Measurements from ENCODE around the gene ACER3.
"Not testable (repeated sequence)": the region's sequence is repeated elsewhere in the genome, so short reads cannot be mapped to it uniquely, and the experiment has no call there.

Gene ACER3

GRCh38 chr11:76860539-76861475 is at the start of gene ACER3:
Gene ACER3 (plus strand): TSS chr11:76860918. CDS start chr11:76860977, 59 bp downstream.
- DNase-seq (ENCODE audit: extremely low read depth in 1 of 2, low read depth in 1 of 2) = peak; percentile 42 to 67

- no peak for DNase-seq (ENCODE audit: extremely low read depth in 1 of 2, low read depth in 1 of 2)
Observed at GRCh38 chr11:76811259-76811658, 49.5 kb upstream of the ACER3 start.

- no peak for DNase-seq (ENCODE audit: extremely low read depth in 1 of 2, low read depth in 1 of 2)
Observed at GRCh38 chr11:76814414-76814813, 46.3 kb upstream of the ACER3 start.

DNA sequence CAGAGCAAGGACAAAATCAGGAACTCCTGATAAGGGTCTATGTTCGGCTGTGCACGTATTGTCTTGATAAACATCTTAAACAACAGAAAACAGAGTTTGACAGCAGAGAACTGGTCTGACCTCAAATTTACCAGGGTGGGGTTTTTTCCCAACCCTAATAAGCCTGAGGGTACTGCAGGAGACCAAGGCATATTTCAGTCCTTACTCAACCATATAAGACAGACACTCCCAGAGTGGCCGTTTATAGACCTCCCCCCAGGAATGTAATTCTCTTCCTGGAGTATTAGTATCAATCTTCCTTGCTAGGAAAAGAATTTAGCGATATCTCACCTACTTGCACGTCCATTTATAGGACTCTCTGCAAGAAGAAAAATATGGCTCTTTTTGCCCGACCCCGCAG is 45.0 kb upstream of the ACER3 start:
- not testable (repeated sequence) for DNase-seq (ENCODE audit: extremely low read depth in 1 of 2, low read depth in 1 of 2)

- DNase-seq (ENCODE audit: extremely low read depth in 1 of 2, low read depth in 1 of 2) = no peak
Observed at GRCh38 chr11:76820184-76820566, 40.5 kb upstream of the ACER3 start.

DNA sequence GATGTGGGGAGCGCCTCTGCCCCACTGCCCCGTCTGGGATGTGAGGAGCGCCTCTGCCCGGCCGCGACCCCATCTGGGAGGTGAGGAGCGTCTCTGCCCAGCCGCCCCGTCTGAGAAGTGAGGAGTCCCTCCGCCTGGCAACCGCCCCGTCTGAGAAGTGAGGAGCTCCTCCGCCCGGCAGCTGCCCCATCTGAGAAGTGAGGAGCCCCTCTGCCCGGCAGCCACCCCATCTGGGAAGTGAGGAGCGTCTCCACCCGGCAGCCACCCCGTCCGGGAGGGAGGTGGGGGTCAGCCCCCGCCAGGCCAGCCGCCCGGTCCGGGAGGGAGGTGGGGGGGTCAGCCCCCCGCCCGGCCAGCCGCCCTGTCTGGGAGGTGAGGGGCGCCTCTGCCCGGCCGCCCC is 39.3 kb upstream of the ACER3 start:
- DNase-seq (ENCODE audit: extremely low read depth in 1 of 2, low read depth in 1 of 2) = not testable (repeated sequence)

- DNase-seq (ENCODE audit: extremely low read depth in 1 of 2, low read depth in 1 of 2) = no peak
Observed at GRCh38 chr11:76822406-76822805, 38.3 kb upstream of the ACER3 start.

- no peak for DNase-seq (ENCODE audit: extremely low read depth in 1 of 2, low read depth in 1 of 2)
Observed at GRCh38 chr11:76823481-76824028, 37.2 kb upstream of the ACER3 start.

DNA sequence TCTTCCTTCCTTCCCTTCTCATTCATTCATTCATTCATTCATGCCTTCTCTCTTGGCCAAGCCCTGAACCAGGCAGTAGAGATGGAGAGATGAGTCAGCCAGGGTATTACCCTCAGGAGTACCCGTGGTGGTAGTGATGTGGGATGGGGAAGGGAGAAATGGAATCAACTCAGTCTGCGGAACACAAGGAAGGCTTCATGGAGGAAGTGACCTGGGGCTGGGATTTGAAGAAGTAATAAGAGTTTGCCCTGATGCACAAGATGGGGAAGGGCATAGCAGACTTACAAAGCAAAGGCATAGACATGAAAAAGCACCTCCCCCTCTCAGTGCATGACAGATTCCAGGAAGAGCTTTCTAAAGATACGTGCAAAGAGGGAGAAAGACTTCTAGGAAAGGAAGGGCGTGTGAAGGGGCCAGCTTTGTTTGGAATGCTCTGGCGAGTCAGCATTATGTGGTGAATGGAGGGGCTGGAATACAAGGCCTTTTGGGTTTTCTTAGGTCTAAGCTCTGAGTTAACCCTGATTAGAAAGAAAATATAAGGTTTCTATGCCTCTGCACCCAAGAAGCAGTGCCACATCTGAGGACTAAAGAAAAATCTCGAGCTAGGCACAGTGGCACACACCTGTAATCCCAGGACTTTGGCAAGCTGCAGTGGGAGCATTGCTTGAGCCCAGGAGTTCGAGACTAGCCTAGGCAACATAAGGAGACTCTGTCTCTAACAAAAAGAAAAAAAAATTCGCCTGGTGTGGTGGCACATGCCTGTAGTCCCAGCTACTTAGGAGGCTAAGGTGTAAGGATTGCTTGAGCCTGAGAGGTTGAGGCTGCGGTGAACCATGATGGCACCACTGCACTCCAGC is 36.4 kb upstream of the ACER3 start:
- DNase-seq (ENCODE audit: extremely low read depth in 1 of 2, low read depth in 1 of 2) = no peak

DNA sequence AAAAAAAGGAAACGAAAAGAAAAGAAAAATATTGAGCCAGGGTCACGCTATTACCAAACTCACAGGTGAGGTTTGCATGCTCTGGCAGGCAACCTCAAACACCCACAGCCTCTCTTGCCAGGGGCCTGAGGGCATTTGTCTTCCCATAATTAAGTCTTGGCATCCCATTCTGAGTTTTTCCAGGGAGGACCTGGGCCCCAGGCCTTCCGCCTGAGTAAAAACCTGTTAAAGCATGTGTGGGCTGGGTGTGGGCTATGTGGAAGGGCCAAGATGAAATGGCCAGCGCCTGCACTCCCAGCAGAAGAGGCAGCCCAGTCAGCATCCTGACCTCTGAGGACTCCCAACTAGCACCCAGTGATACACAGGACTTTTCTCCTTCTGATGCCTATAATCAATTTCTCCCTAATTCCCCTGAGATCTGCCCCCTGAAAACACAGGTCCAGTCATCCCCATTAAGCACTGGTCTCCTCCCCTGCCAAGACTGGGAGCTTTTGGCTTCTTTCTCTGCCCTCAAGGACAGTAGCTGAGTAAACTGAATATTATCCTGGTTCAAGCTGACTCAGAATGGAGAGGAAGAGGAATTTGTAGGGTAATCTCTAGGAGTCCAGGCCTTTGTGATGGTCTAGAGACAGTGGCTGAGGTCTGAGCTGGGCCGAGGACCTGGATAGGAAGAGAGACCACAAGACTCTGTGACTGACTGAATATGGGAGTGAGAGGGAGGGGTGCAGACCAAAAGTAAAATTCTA is 35.6 kb upstream of the ACER3 start:
- no peak for DNase-seq (ENCODE audit: extremely low read depth in 1 of 2, low read depth in 1 of 2)

DNA sequence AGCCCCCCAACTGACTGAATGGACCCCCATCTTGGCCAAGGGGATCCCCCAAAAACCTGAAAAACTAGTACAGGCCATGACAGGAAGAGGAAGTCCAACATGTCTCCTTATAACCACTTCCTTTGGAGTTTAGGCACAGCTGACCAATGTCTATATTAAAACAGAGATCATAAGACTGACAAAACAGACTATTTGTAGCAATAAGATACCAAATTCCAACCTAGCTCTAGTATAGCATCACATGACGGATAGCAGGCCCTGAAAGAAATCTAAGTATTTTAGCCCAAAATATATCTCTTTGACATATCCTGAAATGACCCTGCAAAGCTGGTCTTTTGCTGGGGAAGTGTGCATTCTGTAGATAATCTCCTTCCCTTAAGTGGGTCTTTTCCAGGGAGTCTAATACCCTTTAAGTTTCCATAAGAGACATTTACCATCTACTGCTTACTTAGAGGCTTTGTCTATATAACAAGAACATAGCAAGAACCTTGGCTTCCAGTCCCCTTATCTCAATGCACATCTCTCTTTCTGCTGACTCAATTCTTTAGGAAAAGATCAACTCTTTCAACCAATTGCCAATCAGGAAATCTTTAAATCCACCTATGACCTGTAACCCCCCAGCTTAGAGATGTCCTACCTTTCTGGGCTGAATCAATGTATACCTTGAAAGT is 34.9 kb upstream of the ACER3 start:
- no peak for DNase-seq (ENCODE audit: extremely low read depth in 1 of 2, low read depth in 1 of 2)

DNA sequence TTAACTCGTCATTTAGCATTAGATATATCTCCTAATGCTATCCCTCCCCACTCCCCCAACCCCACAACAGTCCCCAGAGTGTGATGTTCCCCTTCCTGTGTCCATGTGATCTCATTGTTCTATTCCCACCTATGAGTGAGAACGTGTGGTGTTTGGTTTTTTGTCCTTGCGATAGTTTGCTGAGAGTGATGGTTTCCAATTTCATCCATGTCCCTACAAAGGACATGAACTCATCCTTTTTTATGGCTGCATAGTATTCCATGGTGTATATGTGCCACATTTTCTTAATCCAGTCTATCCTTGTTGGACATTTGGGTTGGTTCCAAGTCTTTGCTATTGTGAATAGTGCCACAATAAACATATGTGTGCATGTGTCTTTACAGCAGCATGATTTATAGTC is 34.2 kb upstream of the ACER3 start:
- not testable (repeated sequence) for DNase-seq (ENCODE audit: extremely low read depth in 1 of 2, low read depth in 1 of 2)

- not testable (repeated sequence) for DNase-seq (ENCODE audit: extremely low read depth in 1 of 2, low read depth in 1 of 2)
Observed at GRCh38 chr11:76827005-76827404, 33.7 kb upstream of the ACER3 start.

GRCh38 chr11:76830639-76831327 is 29.9 kb upstream of the ACER3 start:
- DNase-seq (ENCODE audit: extremely low read depth in 1 of 2, low read depth in 1 of 2) = no peak

DNA sequence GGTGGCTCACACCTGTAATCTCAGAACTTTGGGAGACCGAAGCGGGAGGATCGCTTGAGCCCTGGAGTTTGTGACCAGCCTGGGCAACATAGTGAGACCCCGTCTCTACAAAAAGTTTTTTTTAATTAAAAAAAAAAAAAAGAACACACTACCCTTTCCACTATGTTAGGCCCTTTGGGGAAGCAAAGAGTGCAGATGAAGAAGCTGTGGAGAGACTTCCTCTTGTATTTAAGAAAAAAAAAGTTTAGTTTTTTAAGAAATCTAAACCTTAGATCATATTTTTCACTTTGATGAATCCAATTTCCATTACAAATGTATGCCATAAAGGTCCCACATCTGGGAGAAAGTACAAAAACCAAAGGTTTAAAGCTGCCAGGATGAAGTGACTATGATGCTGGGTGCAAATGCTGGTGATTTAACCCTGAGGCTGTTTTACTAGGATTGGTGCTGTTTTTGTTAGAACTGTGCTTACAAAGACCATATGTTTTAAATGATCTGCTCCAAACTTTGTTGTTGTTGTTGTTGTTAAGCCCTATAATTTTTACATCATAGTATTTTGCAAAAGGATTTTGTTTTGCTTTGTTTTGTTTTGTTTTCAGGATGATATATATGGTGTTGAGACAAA is 28.9 kb upstream of the ACER3 start:
- no peak for DNase-seq (ENCODE audit: extremely low read depth in 1 of 2, low read depth in 1 of 2)

DNA sequence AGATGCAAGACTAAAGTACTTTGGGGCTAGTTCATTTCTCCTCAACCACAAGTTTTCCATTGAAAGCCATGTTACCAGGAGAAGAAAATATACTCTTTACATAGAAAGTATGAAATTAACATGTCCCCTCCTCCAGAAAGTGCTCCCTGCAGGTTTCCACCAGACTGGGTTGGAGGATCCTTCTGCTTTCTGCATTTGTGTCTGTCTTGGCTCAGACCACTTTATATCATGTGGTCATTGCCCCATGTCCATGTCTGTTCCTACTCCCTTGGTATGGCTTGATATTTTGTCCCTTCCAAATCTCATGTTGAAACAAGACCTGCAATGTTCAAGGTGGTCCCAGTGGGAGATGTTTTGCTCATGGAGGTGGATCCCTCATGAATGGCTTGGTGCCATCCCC is 28.4 kb upstream of the ACER3 start:
- DNase-seq (ENCODE audit: extremely low read depth in 1 of 2, low read depth in 1 of 2) = no peak

GRCh38 chr11:76834151-76834550 is 26.6 kb upstream of the ACER3 start:
- no peak for DNase-seq (ENCODE audit: extremely low read depth in 1 of 2, low read depth in 1 of 2)

GRCh38 chr11:76835036-76835435 is 25.7 kb upstream of the ACER3 start:
- no peak for DNase-seq (ENCODE audit: extremely low read depth in 1 of 2, low read depth in 1 of 2)

DNA sequence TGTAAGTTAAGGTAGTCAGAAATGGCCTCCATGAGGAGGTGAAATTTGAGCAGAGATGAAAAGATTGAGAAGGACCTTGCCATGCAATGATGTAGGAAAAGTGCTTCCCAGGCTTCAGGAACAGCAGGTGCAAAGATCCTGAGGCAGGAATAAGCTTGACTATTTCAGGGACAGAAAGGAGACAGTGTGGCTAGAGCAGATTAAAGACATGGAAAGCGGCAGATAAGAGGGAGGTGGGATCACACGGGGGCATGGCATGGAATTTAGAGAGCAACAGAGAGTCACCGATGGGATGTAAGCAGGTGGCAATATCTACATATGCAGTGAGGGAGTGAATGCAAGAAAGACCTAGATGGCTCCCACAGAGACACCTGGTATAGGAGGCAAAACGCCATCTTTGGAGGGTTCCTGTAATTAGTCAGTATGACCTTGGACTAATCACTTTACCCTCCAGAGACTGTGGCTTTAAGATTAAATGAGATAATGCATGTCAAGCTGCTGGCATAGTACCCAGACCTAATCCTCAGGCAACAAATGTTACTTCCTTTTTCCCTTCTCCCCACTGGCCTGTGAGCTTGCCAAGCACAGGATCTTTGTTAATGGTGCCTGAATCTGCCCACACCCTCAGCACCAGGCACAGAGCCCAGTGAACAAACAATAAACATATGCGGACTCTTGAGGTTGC is 24.6 kb upstream of the ACER3 start:
- no peak for DNase-seq (ENCODE audit: extremely low read depth in 1 of 2, low read depth in 1 of 2)

Measured in activated CD8-positive, alpha-beta memory T cell treated with anti-CD3 and anti-CD28 coated beads for 1 hour (primary cell).